ENCODE measurements around the gene CNOT6.

CNOT6 gene

DNA sequence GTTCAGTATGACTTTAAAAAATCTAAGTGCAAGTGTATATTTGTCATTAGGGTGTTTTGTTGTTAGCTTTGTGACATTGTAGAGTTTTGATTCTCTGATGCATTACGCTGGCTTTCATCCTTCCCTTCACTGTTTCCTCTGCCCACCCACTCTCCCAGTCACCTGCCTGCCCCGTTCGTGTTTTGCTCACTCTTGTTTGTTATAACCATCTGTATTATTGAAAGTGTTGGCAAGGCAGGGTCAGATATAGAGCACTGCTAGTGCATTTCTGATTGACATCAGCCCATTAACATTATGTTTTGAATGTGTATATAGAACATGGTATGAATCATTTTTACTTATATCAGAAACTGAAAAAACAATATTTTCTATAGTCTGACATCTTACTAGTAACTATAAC lies 69.8 kb downstream of the CNOT6 start:
- TF ChIP-seq SIN3A (IDR thresholded peaks at IDR 0.05; ENCODE audit: borderline replicate concordance, insufficient read depth, low read length) (no peak), FOXP2 (optimal IDR thresholded peaks at IDR 0.05; ENCODE audit: borderline replicate concordance, extremely low read depth, extremely low read length, insufficient read depth) (no peak), POLR2AphosphoS5 (IDR thresholded peaks at IDR 0.05; ENCODE audit: low read depth, low read length) (no peak), TAF1 (IDR thresholded peaks at IDR 0.05; ENCODE audit: borderline replicate concordance, insufficient read depth, low read length) (no peak)
- TF ChIP-seq, protein P1, sequence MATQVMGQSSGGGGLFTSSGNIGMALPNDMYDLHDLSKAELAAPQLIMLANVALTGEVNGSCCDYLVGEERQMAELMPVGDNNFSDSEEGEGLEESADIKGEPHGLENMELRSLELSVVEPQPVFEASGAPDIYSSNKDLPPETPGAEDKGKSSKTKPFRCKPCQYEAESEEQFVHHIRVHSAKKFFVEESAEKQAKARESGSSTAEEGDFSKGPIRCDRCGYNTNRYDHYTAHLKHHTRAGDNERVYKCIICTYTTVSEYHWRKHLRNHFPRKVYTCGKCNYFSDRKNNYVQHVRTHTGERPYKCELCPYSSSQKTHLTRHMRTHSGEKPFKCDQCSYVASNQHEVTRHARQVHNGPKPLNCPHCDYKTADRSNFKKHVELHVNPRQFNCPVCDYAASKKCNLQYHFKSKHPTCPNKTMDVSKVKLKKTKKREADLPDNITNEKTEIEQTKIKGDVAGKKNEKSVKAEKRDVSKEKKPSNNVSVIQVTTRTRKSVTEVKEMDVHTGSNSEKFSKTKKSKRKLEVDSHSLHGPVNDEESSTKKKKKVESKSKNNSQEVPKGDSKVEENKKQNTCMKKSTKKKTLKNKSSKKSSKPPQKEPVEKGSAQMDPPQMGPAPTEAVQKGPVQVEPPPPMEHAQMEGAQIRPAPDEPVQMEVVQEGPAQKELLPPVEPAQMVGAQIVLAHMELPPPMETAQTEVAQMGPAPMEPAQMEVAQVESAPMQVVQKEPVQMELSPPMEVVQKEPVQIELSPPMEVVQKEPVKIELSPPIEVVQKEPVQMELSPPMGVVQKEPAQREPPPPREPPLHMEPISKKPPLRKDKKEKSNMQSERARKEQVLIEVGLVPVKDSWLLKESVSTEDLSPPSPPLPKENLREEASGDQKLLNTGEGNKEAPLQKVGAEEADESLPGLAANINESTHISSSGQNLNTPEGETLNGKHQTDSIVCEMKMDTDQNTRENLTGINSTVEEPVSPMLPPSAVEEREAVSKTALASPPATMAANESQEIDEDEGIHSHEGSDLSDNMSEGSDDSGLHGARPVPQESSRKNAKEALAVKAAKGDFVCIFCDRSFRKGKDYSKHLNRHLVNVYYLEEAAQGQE (IDR thresholded peaks at IDR 0.05; ENCODE audit: insufficient read depth in 1 of 2, low read depth in 2 of 2, low read length in 2 of 2), result no peak

DNA sequence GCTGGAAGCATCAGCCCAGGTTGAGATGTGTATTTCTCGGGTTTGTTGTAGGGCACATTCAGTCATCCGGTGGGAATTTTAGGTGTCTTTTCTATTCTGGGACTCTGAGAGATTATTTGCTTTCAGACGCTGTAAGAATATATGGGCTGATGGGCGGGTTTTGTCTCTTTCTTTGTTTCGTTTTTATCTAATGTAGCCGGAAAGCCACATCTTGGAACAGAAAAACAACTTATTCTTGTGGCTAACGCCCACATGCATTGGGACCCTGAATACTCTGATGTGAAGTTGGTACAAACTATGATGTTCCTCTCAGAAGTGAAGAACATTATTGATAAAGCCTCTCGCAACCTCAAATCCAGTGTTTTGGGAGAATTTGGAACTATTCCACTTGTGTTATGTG lies 74.7 kb downstream of the CNOT6 start:
- no peak for TF ChIP-seq POLR2AphosphoS5 (IDR thresholded peaks at IDR 0.05; ENCODE audit: low read depth, low read length)
- TF ChIP-seq, protein P1 (IDR thresholded peaks at IDR 0.05; ENCODE audit: insufficient read depth in 1 of 2, low read depth in 2 of 2, low read length in 2 of 2), result no peak
- no peak for TF ChIP-seq TAF1 (IDR thresholded peaks at IDR 0.05; ENCODE audit: borderline replicate concordance, insufficient read depth, low read length)
- no peak for TF ChIP-seq SIN3A (IDR thresholded peaks at IDR 0.05; ENCODE audit: borderline replicate concordance, insufficient read depth, low read length)
- no peak for TF ChIP-seq FOXP2 (optimal IDR thresholded peaks at IDR 0.05; ENCODE audit: borderline replicate concordance, extremely low read depth, extremely low read length, insufficient read depth)

GRCh38 chr5:180575571-180575970 lies 81.4 kb downstream of the CNOT6 start:
- TF ChIP-seq FOXP2 (optimal IDR thresholded peaks at IDR 0.05; ENCODE audit: borderline replicate concordance, extremely low read depth, extremely low read length, insufficient read depth) (no peak), TAF1 (IDR thresholded peaks at IDR 0.05; ENCODE audit: borderline replicate concordance, insufficient read depth, low read length) (no peak), SIN3A (IDR thresholded peaks at IDR 0.05; ENCODE audit: borderline replicate concordance, insufficient read depth, low read length) (no peak), POLR2AphosphoS5 (IDR thresholded peaks at IDR 0.05; ENCODE audit: low read depth, low read length) (no peak)
- TF ChIP-seq, protein P1 (IDR thresholded peaks at IDR 0.05; ENCODE audit: insufficient read depth in 1 of 2, low read depth in 2 of 2, low read length in 2 of 2), result no peak

DNA sequence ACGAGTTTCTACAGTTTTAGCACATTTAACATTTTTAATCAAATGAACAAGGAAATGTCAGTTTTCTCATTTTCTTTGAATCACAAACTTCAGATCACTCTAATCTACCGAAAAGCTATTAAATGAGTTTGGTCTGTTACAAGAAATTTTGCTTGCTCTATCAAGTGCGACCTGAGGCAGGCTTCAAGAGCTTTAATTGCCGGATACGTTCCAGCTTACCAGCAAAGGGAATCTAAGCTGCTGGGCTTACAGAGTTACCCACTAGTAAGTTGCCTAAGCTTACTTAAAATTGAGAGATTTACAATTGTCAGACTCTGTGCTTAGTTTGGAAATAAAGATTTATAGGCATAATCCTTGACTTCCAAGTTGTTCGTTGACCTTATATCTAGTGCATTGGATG lies 86.5 kb downstream of the CNOT6 start:
- TF ChIP-seq POLR2AphosphoS5 (IDR thresholded peaks at IDR 0.05; ENCODE audit: low read depth, low read length) (no peak), TAF1 (IDR thresholded peaks at IDR 0.05; ENCODE audit: borderline replicate concordance, insufficient read depth, low read length) (no peak), SIN3A (IDR thresholded peaks at IDR 0.05; ENCODE audit: borderline replicate concordance, insufficient read depth, low read length) (no peak), FOXP2 (optimal IDR thresholded peaks at IDR 0.05; ENCODE audit: borderline replicate concordance, extremely low read depth, extremely low read length, insufficient read depth) (no peak)
- TF ChIP-seq, protein P1 (IDR thresholded peaks at IDR 0.05; ENCODE audit: insufficient read depth in 1 of 2, low read depth in 2 of 2, low read length in 2 of 2), result no peak

GRCh38 chr5:180583738-180584137 lies 89.6 kb downstream of the CNOT6 start:
- TF ChIP-seq, protein P1 (IDR thresholded peaks at IDR 0.05; ENCODE audit: insufficient read depth in 1 of 2, low read depth in 2 of 2, low read length in 2 of 2), result no peak
- TF ChIP-seq SIN3A (IDR thresholded peaks at IDR 0.05; ENCODE audit: borderline replicate concordance, insufficient read depth, low read length), result no peak
- no peak for TF ChIP-seq TAF1 (IDR thresholded peaks at IDR 0.05; ENCODE audit: borderline replicate concordance, insufficient read depth, low read length)
- no peak for TF ChIP-seq POLR2AphosphoS5 (IDR thresholded peaks at IDR 0.05; ENCODE audit: low read depth, low read length)
- no peak for TF ChIP-seq FOXP2 (optimal IDR thresholded peaks at IDR 0.05; ENCODE audit: borderline replicate concordance, extremely low read depth, extremely low read length, insufficient read depth)
